Measurements from ENCODE around the gene SNURF. TPM values are rescaled to one million over a fixed set of nuclear protein-coding genes. Genes with fewer than 3 reads are reported as not detected.
"Not testable (repeated sequence)": the region's sequence is repeated elsewhere in the genome, so short reads cannot be mapped to it uniquely, and the experiment has no call there.

Gene SNURF, protein sequence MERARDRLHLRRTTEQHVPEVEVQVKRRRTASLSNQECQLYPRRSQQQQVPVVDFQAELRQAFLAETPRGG
- total RNA-seq (2014; rRNA removed; shearing (Covaris generic)): 13.7 and 17.2 TPM in 2 replicates
- 9.3 and 21.3 TPM in 2 replicates for polyA plus RNA-seq (2014; cell fraction: nucleus; rRNA removed)

GRCh38 chr15:24954783-24955530 is at the start of gene SNURF, which contains the start of gene SNRPN:
TSS of gene SNURF (plus strand) at chr15:24954987. CDS start at chr15:24955049, 62 bp downstream.
TSS of gene SNRPN (plus strand) at chr15:24954987. CDS start at chr15:24974454, 19,467 bp downstream.
- DNase-seq (ENCODE audit: extremely low read depth, low read depth): peak; percentile 72

DNA sequence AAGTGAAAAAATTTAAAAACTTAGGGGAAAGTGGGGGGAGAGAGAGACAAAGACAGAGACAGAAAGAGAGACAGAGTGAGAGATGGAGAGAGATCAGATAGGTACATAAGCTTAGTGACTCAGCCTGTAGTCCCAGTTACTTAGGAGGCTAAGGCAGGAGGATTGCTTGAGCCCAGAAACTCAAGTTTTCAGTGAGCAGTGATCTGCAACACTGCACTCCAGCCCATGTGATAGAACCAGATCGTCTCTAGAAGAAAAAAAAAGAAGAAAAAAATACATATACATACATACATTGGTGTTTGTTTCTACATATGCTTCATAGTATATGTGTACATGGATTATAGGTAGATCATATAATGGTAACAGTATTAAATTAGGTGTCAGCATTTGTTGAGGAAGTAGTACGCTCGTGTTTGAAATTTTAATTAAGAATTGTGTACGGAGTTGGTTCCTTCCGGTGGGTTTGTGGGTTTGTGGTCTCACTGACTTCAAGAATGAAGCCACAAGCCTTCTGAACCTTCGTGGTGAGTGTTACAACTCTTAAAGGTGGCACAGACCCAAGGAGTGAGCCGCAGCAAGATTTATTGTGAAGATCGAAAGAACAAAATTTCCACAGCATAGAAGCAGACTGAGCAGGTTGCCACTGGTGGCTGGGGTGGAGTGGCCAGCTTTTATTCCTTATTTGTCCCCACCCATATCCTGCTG is 38.3 kb upstream of the SNURF start:
- no peak for DNase-seq (ENCODE audit: extremely low read depth, low read depth)

- no peak for DNase-seq (ENCODE audit: extremely low read depth, low read depth)
Observed at GRCh38 chr15:24917431-24917830, 37.4 kb upstream of the SNURF start.

DNA sequence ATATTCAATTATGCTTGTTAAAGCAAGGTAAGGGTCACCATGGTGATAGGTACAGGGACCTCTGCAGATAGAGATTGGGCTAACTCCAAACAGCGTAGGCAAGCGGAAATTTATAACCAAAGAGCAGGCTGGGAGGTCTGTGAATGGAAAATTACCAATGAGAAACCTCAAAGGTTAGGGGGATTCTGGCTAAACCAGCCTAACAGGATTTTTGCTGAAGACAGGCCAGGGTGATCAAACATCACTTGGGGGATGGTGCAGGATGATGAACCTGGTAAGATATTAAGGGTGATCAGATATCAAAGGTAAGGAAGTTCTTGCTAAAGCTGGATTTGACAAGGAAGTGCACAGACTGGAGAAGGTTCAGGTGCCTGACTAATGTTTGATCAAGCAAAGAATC is 35.3 kb upstream of the SNURF start:
- no peak for DNase-seq (ENCODE audit: extremely low read depth, low read depth)

DNA sequence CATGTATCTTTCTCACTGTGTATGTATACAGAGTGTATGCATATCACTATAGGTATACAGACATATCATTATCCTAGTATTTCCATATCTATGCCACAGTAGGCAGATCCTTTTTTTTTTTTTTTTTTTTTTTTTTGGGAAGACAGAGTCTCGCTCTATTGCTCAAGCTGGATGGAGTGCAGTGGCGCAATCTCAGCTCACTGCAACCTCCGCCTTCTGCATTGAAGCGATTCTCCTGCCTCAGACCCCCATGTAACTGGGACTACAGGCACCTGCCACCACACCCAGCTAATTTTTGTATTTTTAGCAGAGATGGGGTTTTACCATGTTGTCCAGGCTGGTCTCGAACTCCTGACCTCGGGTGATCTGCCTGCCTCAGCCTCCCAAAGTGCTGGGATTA is 32.0 kb upstream of the SNURF start:
- DNase-seq (ENCODE audit: extremely low read depth, low read depth): not testable (repeated sequence)

DNA sequence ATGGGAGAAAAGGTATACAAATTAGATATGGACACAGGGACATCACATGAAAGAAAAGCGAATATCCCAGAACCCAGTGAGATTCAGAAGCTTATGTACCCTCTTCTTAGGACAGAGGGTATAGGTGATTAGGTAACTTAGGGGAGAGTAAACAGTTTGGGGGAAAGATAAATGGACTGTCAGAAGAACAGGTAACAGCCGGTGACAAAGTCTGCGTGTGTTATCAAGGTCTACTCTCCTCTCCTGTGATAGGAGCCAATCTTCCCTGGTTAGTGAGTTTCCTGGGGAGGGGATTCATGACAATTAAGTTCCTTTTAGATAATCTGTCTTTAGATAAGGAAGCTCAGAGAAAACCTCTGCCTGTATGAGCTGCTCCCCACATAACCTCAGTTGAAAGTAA is 30.6 kb upstream of the SNURF start:
- no peak for DNase-seq (ENCODE audit: extremely low read depth, low read depth)

GRCh38 chr15:24924621-24925020 is 30.2 kb upstream of the SNURF start:
- no peak for DNase-seq (ENCODE audit: extremely low read depth, low read depth)

DNA sequence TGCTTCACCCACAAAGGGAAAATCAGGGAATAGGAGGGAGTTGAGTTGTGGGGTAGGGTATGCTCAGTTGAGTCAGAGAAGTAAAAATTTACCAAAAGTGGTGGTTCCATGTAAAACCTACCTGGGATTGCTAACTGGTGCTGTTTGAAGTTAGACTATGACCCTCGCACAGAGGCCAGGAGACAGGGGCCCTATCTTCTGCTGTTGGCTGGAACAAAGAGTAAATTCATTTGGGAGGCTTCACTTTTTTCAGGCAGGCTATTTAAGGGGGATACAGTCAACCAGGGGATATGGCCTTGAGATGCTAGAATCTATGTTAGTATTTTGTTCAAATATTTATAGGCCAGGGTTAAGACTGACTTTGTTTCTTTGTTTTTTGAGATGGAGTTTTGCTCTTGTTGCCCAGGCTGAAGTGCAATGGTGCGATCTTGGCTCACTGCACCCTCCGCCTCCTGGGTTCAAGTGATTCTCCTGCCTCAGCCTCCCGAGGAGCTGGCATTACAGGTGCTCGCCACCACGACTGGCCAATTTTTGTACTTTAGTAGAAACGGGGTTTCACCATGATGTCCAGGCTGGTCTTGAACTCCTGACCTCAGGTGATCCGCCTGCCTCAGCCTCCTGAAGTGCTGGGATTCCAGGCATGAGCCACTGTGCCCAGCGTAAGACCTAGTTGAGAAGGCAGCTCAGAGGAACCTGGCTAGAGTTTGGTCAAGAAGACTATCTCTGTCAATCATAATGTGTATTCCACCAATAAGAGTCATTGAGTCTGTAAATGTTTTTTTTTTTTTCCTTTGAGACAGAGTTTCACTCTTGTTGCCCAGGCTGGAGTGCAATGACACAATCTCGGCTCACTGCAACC is 22.7 kb upstream of the SNURF start:
- DNase-seq (ENCODE audit: extremely low read depth, low read depth): not testable (repeated sequence)

DNA sequence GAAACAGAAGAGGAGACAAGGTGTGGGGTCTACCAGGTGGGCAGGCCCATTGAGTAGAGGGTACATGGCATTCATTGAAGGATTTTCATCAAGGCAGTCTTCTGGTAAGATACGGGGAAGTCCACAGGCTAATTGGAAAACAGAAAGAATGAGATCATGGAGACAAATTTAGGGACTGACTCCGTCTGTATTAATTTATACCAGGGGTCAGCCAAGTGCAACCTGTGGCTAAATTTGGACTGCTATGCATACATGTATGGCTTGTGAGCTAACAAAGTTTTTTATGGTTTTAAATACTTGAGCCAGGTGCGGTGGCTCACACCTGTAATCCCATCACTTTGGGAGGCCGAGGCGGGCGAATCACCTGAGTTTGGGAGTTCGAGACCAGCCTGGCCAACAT is 21.1 kb upstream of the SNURF start:
- DNase-seq (ENCODE audit: extremely low read depth, low read depth): no peak

DNA sequence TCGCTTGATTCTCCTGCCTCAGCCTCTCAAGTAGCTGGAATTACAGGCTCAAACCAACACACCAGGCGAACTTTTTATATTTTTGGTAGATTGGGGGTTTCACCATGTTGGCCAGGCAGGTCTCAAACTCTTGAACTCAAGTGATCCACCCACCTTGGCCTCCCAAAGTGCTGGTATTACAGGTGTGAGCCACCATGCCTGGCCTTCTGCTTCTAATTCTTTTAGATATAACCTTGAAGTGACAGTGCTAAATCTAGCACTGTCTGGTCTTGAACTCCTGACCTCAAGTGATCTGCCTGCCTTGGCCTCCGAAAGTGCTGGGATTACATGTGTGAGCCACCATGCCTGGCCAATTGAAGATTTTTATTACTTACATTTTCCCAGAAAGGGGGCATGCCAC is 16.6 kb upstream of the SNURF start:
- DNase-seq (ENCODE audit: extremely low read depth, low read depth): not testable (repeated sequence)

- DNase-seq (ENCODE audit: extremely low read depth, low read depth): no peak
Observed at GRCh38 chr15:24940236-24940635, 14.6 kb upstream of the SNURF start.

GRCh38 chr15:24943361-24943760 is 11.4 kb upstream of the SNURF start:
- no peak for DNase-seq (ENCODE audit: extremely low read depth, low read depth)

- DNase-seq (ENCODE audit: extremely low read depth, low read depth): no peak
Observed at GRCh38 chr15:24944954-24945353, 9.8 kb upstream of the SNURF start.

- no peak for DNase-seq (ENCODE audit: extremely low read depth, low read depth)
Observed at GRCh38 chr15:24945711-24946110, 9.1 kb upstream of the SNURF start.

- DNase-seq (ENCODE audit: extremely low read depth, low read depth): no peak
Observed at GRCh38 chr15:24948495-24948894, 6.3 kb upstream of the SNURF start.

DNA sequence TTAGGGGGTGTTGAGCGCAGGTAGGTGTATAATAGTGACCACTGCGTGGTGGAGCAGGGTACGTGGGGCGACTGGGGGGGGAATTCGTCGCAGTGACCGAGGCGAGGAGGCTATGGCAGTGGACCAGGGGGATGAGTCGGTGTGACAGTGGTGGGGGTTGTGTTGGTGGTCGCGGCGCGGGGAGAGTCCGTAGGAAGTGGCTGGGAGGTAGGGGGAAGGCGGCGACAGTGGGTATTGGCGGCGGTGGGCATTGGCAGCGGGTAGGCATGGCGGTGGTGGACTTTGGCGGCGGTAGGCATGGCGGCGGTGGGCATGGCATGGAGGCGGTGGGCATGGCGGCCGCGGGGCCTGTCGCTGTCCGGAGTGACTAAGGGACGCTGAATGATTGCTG is 739 bp downstream of the SNURF start:
- DNase-seq (ENCODE audit: extremely low read depth, low read depth): no peak

- DNase-seq (ENCODE audit: extremely low read depth, low read depth): peak; percentile 63
Observed at GRCh38 chr15:24956111-24956838, 1.5 kb downstream of the SNURF start.

GRCh38 chr15:24957691-24958090 is 2.9 kb downstream of the SNURF start:
- DNase-seq (ENCODE audit: extremely low read depth, low read depth): no peak

DNA sequence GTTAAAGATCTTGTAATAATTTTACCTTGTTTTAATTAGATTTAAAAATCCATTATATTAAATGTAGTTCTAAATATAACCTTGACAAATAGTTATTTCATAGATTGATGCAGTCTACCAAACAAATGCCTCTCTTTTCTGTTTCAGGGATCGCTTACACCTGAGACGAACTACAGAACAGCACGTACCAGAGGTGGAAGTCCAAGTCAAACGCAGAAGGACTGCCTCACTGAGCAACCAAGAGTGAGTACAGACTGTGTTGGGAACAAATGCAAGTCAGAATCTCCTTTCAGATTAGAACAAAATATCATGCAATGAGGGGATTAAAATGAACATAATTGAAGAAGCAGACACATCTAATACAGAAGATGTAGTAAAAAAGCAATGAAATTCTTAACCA is 7.2 kb downstream of the SNURF start:
- DNase-seq (ENCODE audit: extremely low read depth, low read depth): no peak

GRCh38 chr15:24962880-24963279 is 8.1 kb downstream of the SNURF start:
- no peak for DNase-seq (ENCODE audit: extremely low read depth, low read depth)

Measured in NCI-H460 (cell line).